Muscle of back (tissue), 13 donors: Measurements from ENCODE around the gene DCTN2. TPM values are rescaled to one million over a fixed set of nuclear protein-coding genes. Genes with fewer than 3 reads are reported as not detected.
"Not testable (repeated sequence)": the region's sequence is repeated elsewhere in the genome, so short reads cannot be mapped to it uniquely, and the experiment has no call there.

Source experiments
- DNase-seq, 3 donors: peaks; one replicate each; pipeline versions ENCODE4 v3.0.0 to v3.0.0-alpha.2; 2013
- long read RNA-seq, 9 donors: transcript quantifications; one replicate each; lab custom pipeline, GENCODE V29; 2026
- polyA plus RNA-seq, 10 donors: library from polyadenylated mRNA; unstranded; fragments of 120-200 nt; gene quantifications; one replicate each; pipeline ENCODE4 v1.2.1, GENCODE V29; 2013; ENCODE audit not compliant: insufficient read length in 10 of 10

Gene DCTN2
- polyA plus RNA-seq, result 100 to 1,000 TPM; 131 to 157 (median 148) TPM
- long read RNA-seq, donor 1, transcript DCTN2-209 (14 exons, 2,061 nt), result major isoform, 17 of 33 reads
- long read RNA-seq, donor 1, partial matches to known transcripts, result 0 of 33 reads
- long read RNA-seq, donor 1, other reads (novel, unspliced or antisense), result 13 of 33 reads
- long read RNA-seq, donor 2, transcript DCTN2-209 (14 exons, 2,061 nt), result major isoform, 9 of 30 reads
- long read RNA-seq, donor 2, transcript DCTN2-207 (5 exons, 566 nt), result minor isoform, 8 of 30 reads
- long read RNA-seq, donor 2, partial matches to known transcripts, result 0 of 30 reads
- long read RNA-seq, donor 2, other reads (novel, unspliced or antisense), result 13 of 30 reads
- long read RNA-seq, donor 3, result 0 reads
- long read RNA-seq, donor 4, transcript DCTN2-209 (14 exons, 2,061 nt), result major isoform, 12 of 24 reads
- long read RNA-seq, donor 4, partial matches to known transcripts, result 0 of 24 reads
- long read RNA-seq, donor 4, other reads (novel, unspliced or antisense), result 10 of 24 reads
- long read RNA-seq, donor 5, transcript DCTN2-207 (5 exons, 566 nt), result minor isoform, 7 of 44 reads
- long read RNA-seq, donor 5, transcript DCTN2-209 (14 exons, 2,061 nt), result major isoform, 22 of 44 reads
- long read RNA-seq, donor 5, partial matches to known transcripts, result 5 of 44 reads
- long read RNA-seq, donor 5, other reads (novel, unspliced or antisense), result 10 of 44 reads
- long read RNA-seq, donor 6, transcript DCTN2-209 (14 exons, 2,061 nt), result major isoform, 20 of 43 reads
- long read RNA-seq, donor 6, transcript DCTN2-207 (5 exons, 566 nt), result minor isoform, 6 of 43 reads
- long read RNA-seq, donor 6, partial matches to known transcripts, result 0 of 43 reads
- long read RNA-seq, donor 6, other reads (novel, unspliced or antisense), result 16 of 43 reads
- long read RNA-seq, donor 7, transcript DCTN2-209 (14 exons, 2,061 nt), result major isoform, 13 of 23 reads
- long read RNA-seq, donor 7, partial matches to known transcripts, result 0 of 23 reads
- long read RNA-seq, donor 7, other reads (novel, unspliced or antisense), result 7 of 23 reads
- long read RNA-seq, donor 8, transcript DCTN2-209 (14 exons, 2,061 nt), result major isoform, 14 of 21 reads
- long read RNA-seq, donor 8, partial matches to known transcripts, result 0 of 21 reads
- long read RNA-seq, donor 8, other reads (novel, unspliced or antisense), result 6 of 21 reads
- long read RNA-seq, donor 9, partial matches to known transcripts, result 0 of 1 reads
- long read RNA-seq, donor 9, other reads (novel, unspliced or antisense), result 0 of 1 reads

DNA sequence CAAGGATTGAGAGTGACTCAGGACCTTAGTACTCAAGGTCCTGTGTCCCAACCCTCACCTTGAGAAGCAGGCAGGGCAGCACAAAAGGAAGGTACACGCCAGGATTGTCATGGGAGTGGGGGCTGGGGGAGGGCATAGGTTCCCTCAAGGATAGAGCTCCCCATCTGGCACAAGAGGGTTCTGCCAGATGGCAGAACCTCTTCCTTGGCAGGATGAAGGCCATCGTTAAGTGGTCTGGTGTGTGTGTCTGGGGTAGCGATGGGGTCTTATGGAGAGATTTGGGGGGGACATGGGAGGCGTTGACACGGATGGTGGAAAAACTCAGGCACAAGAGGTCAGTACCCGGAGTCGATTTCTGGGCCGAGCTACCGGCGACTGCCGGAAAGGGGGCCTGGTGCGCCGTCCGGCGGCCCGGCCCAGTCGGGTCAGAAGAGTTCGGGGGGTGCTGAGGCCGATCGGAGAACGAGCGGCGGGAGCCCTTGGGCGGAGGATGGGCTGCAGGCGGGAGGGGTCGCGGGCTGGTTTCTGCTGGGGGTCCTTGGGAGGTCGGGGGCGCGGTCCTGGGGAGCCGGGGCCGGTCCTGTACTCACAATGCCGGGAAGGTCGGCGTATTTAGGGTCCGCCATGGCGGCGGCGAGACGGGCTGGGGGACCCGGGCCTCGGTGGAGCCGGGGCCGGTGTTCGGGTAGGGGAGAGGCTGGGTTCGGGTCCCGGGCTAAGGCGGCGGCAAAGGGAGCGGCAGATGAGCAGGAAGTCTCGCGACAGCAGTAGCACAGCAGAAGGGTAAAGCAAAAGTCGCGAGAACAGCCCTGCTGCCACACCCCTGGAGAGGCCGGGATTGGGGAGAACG lies at the start of gene DCTN2:
Gene DCTN2, minus strand, starts transcription at position 755 of the 850 bp plus-strand sequence. Its CDS starts 129 bp downstream, at position 626.
- DNase-seq, result peak; percentile 97 to 98 (median 97)

DNA sequence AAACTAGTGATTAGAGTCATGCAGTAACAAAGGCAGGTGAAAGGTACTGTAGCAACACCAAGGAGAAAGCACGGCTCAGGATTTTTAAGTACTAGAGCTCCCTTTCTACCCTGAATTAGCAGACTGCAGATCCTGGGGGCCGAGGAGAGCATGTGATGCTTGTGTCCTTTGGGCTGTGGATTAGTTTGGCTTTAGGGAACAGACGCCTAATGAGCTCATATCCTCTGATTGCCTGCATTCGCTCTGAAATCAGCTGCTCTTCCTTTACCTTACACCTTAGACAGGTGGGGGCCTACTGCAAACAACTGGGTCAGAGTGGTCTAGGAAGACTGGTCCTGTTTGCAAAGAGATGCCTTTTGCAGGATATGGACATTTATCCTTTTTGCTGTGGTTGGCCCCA lies 46.2 kb upstream of the DCTN2 start:
- no peak for DNase-seq

DNA sequence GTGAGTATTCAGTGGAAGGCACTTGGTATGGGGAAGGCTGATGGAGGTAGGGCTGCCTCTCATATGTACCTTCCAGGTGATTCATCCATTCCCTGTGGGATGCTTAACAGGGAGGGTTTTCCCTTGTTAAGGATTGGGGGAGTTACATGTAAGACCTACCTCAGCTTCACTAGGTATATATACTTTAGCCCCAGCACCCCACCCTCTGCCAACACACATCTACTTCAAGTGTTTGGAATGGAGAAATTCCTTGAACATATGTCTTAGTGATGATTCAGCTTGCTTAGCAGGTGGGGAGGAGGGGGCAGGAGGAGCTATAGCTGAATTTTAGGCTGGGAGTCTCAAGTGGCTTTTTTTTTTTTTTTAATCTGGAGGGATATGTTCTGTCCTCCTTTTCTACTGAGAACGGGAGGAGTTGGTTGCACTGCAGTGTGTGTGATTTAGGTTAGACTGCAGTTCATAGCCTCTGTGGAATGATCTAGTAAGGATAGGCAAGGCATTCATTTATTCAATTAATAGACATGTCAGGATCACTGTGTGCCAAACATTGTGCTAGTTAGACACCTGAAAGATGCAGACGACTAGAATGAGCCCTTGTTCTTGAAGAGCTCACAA lies 45.7 kb upstream of the DCTN2 start:
- no peak for DNase-seq

DNA sequence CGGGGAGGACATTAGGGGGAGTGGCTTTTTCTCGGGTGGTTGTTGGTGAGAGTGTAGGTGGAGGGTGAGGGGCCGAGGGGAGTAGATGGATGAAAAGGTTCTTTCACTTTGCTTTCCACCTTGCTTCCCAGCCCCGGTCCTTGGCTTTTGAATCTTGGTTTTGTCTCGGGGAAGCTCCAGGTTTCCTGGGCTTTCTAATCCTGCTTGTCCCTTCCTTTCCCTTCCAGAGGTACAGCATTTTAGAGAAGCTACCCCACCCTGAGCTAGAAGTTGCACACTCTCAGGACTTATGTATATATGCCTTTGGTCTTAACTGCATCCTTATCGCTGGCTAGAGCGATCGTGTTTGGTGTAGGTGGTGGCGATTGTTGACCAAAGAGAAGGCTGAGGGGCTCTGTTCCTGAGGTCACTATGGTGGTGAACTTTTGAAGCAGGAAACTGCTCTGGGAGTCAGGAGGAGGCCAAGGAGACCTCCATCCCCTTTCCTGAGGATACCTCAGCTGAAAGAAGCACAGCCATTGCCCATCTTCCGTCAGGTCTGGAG lies 44.9 kb upstream of the DCTN2 start:
- no peak for DNase-seq

DNA sequence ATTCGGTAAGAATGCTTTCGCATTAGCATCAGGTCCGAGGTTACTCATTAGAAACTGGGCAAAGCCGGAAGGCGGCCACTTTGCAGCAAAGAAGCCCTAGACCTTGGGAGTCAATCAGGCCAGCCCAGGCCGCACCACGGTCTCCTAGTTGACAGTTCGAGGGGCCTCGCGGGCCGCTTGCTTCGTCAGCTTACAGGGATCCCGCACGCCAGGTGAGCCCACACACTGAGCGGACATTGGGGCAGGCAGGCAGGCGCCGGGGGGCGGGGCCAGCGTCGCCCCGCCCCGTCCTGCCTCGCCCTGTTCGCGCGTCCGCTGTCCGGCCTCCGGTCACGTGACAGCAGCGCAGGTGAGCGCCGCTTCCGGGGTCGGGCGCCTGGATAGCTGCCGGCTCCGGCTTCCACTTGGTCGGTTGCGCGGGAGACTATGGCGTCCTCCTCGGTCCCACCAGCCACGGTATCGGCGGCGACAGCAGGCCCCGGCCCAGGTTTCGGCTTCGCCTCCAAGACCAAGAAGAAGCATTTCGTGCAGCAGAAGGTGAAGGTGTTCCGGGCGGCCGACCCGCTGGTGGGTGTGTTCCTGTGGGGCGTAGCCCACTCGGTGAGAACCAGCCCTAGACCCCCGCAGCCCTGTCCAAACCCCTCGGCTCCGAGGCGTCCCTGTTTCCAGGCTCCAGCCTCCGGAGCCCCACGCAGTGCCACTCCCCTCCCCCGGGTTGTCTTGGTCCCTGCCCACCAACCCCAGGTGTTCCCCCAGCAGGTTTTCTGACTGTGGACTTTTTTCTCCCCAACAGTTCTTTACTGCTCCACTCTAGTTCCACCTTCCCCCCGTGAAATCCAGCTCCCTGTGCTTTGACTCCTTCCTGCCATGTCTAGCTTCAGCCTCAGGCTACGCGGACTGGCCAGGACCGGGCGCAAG lies 44.1 kb upstream of the DCTN2 start, which contains the start of gene PIP4K2C:
Gene PIP4K2C, plus strand, starts transcription at position 329 of the 918 bp plus-strand sequence. Its CDS starts 98 bp downstream, at position 427.
- peak in 2 of 3 donors; percentile 75 to 85 for DNase-seq

DNA sequence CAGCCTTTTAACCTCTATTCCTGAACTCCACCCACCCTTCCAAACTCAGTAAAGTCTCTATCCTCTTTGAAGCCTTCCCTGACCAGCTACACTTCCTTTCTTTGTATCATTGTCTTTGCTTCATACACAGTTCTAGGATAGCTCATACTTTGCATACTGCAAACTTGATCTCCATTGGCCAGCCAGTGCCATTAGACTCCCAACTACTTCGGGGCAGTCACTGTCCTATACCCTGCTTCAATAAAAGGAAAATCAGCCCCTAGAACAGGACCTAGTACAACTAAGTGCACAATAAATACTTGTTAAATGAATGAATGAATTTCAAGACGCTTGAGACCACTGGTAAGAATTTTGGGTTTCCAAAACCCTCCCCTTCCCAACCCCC lies 43.5 kb upstream of the DCTN2 start:
- DNase-seq, result no peak

DNA sequence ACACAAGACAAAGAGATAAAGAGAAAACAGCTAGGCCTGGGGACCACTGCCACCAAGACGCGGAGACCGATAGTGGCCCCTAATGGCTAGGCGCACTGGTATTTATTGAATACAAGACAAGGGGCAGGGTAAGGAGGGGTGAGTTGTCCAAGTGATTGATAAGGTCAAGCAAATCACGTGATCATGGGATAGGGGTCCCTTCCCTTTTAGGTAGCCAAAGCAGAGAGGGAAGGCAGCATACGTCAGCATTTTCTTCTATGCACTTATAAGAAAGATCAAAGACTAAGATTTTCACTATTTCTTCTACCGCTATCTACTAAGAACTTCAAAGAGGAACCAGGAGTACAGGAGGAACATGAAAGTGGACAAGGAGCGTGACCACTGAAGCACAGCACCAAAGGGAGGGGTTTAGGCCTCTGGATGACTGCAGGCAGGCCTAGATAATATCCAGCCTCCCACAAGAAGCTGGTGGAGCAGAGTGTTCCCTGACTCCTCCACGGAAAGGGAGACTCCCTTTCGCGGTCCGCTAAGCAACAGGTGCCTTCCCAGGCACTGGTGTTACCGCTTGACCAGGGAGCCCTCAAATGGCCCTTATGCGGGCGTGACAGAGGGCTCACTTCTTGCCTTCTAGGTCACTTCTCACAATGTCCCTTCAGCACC lies 42.1 kb upstream of the DCTN2 start:
- not testable (repeated sequence) for DNase-seq

DNA sequence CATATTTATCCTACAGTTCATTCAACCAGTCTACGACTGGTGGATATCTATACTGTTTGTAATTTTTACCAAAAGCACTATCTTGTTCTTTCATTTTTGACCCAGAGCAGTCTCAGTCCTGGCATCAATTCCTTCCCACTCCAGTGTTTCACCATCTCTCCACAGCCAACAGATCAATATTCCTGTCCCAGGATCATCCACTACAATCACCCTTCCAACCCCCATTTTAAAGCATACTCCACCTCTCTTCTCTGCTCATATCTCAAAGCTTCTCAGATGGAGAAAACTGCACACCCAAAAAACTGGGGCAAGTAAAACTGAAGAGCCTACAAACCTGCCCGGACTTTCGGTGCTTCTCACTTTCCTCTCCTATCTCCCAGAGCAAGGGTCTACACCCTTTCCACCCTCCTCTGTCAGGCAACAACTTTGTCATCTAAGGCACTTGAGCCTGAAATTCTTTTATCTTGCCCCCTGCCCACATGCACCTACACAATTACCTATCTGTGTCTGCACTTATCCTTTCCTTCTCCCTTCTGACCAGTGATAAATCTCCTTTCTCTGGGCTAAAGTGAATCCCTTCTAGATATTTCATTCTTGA lies 39.9 kb upstream of the DCTN2 start:
- no peak for DNase-seq

DNA sequence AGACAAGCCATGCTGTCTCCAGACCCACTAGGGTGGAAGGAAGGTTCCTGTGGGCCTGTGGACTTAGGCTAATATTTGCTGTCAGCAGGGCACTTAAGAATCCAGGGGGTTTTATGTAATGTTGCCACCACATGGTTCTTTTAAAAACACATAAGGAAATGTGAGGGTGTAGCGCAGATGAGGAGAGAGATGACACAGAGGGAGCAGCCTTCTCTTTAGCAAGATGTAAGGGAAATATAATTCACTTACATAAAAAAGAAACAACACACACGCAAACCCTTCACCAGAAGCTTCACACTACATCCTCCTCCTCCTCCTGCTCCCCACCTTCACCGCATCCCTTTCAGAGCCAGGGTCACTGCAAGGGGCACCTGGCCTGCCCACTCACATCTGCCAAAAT lies 39.1 kb upstream of the DCTN2 start:
- DNase-seq, result no peak

DNA sequence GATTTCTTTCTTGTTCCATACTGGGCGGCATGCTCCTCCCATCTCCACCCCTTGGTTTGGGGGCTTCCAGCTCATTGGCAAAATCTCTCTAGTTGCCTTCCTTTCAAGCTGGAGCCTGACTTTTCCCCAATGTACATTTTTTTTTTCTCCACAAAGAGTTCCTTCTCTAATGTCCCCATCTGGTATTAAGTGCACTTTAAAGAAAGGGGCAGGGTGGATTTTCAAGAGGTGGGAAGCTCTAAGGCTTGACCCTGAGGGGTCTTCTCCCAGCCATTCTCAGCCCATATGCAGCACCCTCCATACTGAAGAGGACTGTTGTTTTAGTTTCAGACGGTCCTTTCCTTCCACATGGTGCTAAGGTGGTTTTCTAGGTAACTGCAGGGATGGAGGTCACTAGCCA lies 38.2 kb upstream of the DCTN2 start:
- no peak for DNase-seq

DNA sequence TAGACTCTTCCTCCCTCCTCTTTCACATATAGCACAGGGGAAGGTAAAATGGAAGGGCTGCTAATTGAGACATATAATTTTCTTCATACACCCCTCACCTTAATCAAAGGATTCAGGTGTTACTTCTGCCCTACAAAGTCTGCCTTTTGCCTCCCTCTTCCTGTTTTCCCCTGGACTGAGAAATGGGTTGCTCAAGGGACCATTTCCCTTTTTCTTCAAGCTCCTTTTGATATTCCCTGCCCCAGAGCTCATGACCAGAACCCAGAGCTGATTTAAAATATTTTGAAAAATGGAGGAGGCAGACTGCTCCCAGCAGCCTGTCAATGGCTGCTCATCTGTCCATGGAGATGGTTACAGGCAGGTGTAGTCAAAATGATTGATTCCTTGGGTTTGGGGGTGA lies 37.7 kb upstream of the DCTN2 start:
- DNase-seq, result no peak

DNA sequence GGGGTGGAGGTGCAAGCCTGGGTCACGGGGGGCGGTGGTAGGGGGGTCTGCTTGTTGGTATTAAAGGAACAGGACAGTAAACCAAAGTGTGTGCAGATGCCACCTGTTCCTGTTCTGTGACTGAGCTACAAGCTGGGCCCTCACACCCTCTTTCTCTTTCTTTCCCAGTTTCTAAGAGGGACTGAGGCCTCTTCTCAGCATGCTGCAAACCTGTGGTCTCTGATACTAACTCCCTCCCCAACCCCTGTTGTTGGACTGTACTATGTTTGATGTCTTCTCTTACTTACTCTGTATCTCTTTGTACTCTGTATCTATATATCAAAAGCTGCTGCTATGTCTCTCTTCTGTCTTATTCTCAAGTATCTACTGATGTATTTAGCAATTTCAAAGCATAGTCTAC lies 37.1 kb upstream of the DCTN2 start:
- no peak for DNase-seq

DNA sequence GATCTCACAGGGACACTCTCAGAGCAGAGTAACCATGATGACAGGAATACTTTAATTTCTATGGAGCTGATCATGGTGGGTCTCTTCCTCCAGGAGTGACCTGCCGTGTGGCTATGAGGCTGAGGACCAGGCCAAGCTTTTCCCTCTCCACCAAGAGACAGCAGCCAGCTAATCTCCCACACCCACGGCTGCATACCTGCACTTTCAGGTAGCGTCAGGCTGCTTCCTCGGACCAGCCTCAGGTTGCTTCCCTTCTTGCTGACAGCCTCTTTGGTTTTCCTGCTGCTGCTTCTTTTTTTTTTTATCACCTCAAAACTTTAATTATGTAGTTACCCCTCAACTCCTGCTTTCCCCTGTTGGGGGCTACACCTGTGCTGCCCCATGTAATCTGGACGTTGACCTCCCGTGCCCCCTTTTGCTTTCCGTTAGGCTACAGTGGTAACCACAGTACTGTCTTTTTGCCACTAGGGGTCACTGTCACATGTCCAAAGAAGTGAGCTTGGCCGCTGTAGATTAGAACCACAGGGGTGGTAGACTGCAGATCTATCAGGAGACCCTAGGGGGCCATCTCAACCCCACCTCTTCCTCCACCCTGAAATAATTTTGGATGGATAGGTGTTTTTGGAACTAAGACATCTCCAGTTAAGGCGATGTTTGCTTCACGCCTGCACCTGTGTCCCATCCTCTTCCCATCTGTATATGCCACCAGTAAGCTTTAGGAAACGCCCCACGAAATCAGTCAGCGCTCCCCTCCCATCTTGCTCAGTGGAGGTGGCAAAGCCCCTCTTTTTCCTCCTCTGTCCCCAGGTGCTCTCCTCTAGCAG lies 36.2 kb upstream of the DCTN2 start:
- peak; percentile 71 to 85 (median 81) for DNase-seq

DNA sequence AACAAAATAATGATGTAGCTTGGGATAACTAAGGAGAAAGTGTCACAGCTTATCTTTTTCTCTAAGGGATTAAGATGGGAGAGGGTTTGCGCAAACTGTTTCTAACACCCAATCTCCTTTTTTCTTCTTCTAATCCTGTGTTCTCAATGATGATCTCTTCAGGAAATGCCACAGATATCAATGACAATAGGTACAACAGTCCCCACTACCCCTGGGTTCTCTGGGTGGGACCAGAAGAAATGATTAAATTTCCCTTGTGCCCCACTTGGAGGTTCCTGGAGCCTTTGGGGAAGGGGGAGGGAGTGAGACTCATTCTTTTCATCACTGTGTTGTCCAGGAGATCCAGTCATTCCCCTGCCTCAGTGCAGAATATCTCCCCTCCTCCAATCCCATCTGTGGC lies 35.4 kb upstream of the DCTN2 start:
- DNase-seq, result no peak

DNA sequence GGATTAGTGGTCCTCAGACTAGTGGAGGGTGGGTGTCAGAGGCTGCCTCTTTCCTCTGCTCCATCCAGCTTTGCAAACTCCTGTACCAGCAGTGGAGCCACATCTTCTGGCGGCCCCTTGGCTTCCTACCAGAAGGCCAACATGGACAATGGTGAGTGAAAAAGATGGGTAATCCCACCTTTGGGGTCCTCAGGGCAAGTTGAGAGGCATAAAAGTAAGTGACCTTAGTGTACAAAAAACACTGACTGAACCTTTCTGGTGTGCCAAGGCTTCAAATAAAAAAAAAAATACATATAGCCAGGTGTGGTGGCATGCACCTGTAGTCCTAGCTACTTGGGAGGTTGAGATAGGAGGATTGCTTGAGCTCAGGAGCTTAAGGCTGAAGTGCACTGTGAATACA lies 34.8 kb upstream of the DCTN2 start:
- DNase-seq, result no peak

DNA sequence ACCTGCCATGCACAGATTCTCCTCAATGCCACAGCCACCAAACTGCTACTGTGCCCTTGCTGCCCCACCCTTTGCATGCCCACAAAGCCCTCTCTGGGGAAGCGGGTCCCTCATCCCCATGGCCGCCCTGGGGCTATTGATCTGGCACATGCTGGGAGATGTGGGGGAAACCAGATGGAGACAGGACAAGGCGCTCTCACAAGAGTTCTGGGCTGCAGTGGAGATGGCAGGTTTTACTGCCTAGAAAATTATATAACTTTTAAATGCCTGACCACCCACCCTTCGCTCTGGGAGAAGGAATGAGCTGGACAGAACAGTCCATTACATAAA lies 33.4 kb upstream of the DCTN2 start:
- DNase-seq, result no peak
